ENCODE results near the gene TIE1.

DNA sequence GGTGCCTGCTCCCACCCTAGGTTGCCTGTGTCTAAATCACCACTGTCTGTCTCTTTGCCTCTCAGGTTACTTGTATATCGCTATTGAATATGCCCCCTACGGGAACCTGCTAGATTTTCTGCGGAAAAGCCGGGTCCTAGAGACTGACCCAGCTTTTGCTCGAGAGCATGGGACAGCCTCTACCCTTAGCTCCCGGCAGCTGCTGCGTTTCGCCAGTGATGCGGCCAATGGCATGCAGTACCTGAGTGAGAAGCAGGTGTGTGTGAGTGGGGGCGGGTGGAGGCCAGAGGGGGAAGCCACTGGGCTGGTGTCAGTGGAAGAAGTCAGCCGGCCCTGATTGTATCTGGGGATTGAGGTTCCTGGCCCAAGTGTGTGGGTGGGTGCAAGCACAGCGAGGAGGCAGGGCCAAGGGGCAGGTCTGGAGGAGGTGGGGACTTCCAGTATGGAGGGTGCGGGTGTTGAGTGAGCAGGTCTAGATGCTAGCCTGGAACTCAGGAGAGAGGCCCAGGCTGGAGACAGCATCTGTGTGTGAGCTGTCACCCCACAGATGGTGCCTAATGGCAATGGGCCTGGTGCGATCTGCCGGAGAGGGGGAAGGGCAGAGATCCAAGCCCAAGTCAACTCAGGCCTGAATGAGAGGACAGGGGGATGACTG lies 17.2 kb downstream of the TIE1 start:
- TF ChIP-seq, protein P1, sequence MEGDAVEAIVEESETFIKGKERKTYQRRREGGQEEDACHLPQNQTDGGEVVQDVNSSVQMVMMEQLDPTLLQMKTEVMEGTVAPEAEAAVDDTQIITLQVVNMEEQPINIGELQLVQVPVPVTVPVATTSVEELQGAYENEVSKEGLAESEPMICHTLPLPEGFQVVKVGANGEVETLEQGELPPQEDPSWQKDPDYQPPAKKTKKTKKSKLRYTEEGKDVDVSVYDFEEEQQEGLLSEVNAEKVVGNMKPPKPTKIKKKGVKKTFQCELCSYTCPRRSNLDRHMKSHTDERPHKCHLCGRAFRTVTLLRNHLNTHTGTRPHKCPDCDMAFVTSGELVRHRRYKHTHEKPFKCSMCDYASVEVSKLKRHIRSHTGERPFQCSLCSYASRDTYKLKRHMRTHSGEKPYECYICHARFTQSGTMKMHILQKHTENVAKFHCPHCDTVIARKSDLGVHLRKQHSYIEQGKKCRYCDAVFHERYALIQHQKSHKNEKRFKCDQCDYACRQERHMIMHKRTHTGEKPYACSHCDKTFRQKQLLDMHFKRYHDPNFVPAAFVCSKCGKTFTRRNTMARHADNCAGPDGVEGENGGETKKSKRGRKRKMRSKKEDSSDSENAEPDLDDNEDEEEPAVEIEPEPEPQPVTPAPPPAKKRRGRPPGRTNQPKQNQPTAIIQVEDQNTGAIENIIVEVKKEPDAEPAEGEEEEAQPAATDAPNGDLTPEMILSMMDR (conservative IDR thresholded peaks at IDR 0.05; ENCODE audit: low read length): no peak
- no peak for TF ChIP-seq EZH2phosphoT487 (IDR thresholded peaks at IDR 0.05; ENCODE audit: borderline replicate concordance, low read depth, low read length)
